Endothelial cell of umbilical vein (primary cell): ENCODE measurements around the gene MTFP1. TPM values are rescaled to one million over a fixed set of nuclear protein-coding genes. Genes with fewer than 3 reads are reported as not detected.
A peak's percentile ranks its signal among the peaks of the same experiment; 100 is the strongest.

Experiments
- BruUV-seq: library from RNA; stranded (reverse); fragments of 400-500 nt; replicated peaks from 2 replicates; lab custom pipeline; 2021; lab: Mats Ljungman, UMichigan
- CTCF ChIA-PET: fragments of 300-600, 350-600 bp; sonication (Branson Sonifier 250); formaldehyde crosslinking; loops from one replicate; lab custom pipeline; 2021; ENCODE audit warnings: antibody characterized with exemption, inconsistent platforms; lab: Charles Lee
- POLR2A ChIA-PET: fragments of 300-600, 350-600 bp; sonication (Branson Sonifier 250); formaldehyde crosslinking; loops from one replicate; lab custom pipeline; 2021; ENCODE audit warnings: antibody characterized with exemption, inconsistent platforms; lab: Charles Lee
- DNase-seq: peaks from one replicate; pipeline ENCODE4 v3.0.0-alpha.2; 2011; ENCODE audit warnings: low read depth, low spot score
- FAIRE-seq: peaks from 2 replicates; lab custom pipeline; 2011; peaks lifted over from hg19 to GRCh38; lab: Jason Lieb, UNC
- H2AFZ ChIP-seq: 2 replicates; pipeline ENCODE4 v1.6.0; 2012; ENCODE audit warnings: low read depth, low read length, control low read depth, inconsistent platforms
- H3K27ac ChIP-seq: 2 replicates; pipeline ENCODE4 v1.5.1; 2011; ENCODE audit warnings: low read depth, mild to moderate bottlenecking, control low read depth, low read length, moderate library complexity; ENCODE audit not compliant: insufficient read depth
- H3K27me3 ChIP-seq, 2 experiments: 2 replicates each; pipeline versions ENCODE4 v1.6.0 to v1.6.1; 2011; ENCODE audit warnings: low read length in 2 of 2, mixed read lengths in 1 of 2; ENCODE audit not compliant: control insufficient read depth in 2 of 2, insufficient read depth in 2 of 2
- H3K36me3 ChIP-seq, 2 experiments: 2 replicates in 1 of 2; 3 replicates in 1 of 2; pipeline ENCODE4 v1.5.1; 2011; ENCODE audit warnings: low read length in 2 of 2, mild to moderate bottlenecking in 1 of 2, moderate library complexity in 1 of 2; ENCODE audit not compliant: control insufficient read depth in 2 of 2, insufficient read depth in 2 of 2; ENCODE audit errors: extremely low read depth in 1 of 2
- H3K4me1 ChIP-seq: 3 replicates; pipeline ENCODE4 v1.5.1; 2011; ENCODE audit warnings: mild to moderate bottlenecking, low read length; ENCODE audit not compliant: control insufficient read depth, insufficient read depth; ENCODE audit errors: extremely low read depth
- H3K4me2 ChIP-seq: 2 replicates; pipeline ENCODE4 v1.6.1; 2011; ENCODE audit warnings: low read length, control low read depth, mixed read lengths; ENCODE audit not compliant: insufficient read depth
- H3K4me3 ChIP-seq, 3 experiments: fragments of 200-600 bp in 1 of 3; sonication (generic), shearing (Covaris generic) in 1 of 3; replicated peaks in 1 of 3; 2 replicates each; pipeline ENCODE4 v1.5.1; 2011 to 2016; ENCODE audit warnings: control low read depth in 3 of 3, low read length in 3 of 3, mild to moderate bottlenecking in 2 of 3, inconsistent platforms in 1 of 3, low read depth in 1 of 3, moderate library complexity in 1 of 3; ENCODE audit not compliant: insufficient read depth in 1 of 3
- H3K79me2 ChIP-seq: 2 replicates; pipeline ENCODE4 v1.6.0; 2012; ENCODE audit warnings: low read length, inconsistent platforms; ENCODE audit not compliant: control insufficient read depth, insufficient read depth
- H3K9ac ChIP-seq: replicated peaks from 2 replicates; pipeline ENCODE3; 2011; ENCODE audit warnings: low read length, control low read depth; ENCODE audit not compliant: insufficient read depth; ENCODE audit errors: extremely low read depth
- H3K9me1 ChIP-seq: replicated peaks from 3 replicates; pipeline ENCODE4 v1.6.0; 2011; ENCODE audit warnings: mild to moderate bottlenecking, low read length; ENCODE audit not compliant: control insufficient read depth, insufficient read depth; ENCODE audit errors: extremely low read depth
- H3K9me3 ChIP-seq: replicated peaks from 2 replicates; pipeline ENCODE4 v1.5.1; 2012; ENCODE audit warnings: low read length, inconsistent platforms; ENCODE audit not compliant: control insufficient read depth, insufficient read depth
- H4K20me1 ChIP-seq: replicated peaks from 2 replicates; pipeline ENCODE3; 2011; ENCODE audit warnings: mild to moderate bottlenecking, low read length; ENCODE audit not compliant: control insufficient read depth, insufficient read depth; ENCODE audit errors: extremely low read depth
- CTCF ChIP-seq, 2 donors: IDR thresholded peaks; 1 replicate in 1 of 2; 2 replicates in 1 of 2; pipeline ENCODE4 v1.5.1; 2011; ENCODE audit warnings: low read length in 2 of 2, mild to moderate bottlenecking in 2 of 2, moderate library complexity in 2 of 2, control low read depth in 1 of 2, inconsistent platforms in 1 of 2, low read depth in 1 of 2; ENCODE audit not compliant: insufficient read depth in 1 of 2; ENCODE audit errors: extremely low read depth in 1 of 2
- GATA2 ChIP-seq: IDR thresholded peaks from 2 replicates; pipeline ENCODE4 v1.7.0; 2011; ENCODE audit warnings: low read depth, mild to moderate bottlenecking, moderate library complexity, mixed read lengths, low read length; ENCODE audit not compliant: insufficient read length, insufficient read depth
- MAX ChIP-seq: IDR thresholded peaks from 2 replicates; pipeline ENCODE4 v1.6.1; 2011; ENCODE audit not compliant: insufficient read depth, insufficient read length
- MYC ChIP-seq: IDR thresholded peaks from one replicate; pipeline ENCODE4 v1.6.1; 2011; ENCODE audit warnings: mild to moderate bottlenecking, low read depth, low read length
- POLR2AphosphoS5 ChIP-seq: IDR thresholded peaks from 2 replicates; pipeline ENCODE4 v1.6.1; 2012; ENCODE audit warnings: low read depth, mild to moderate bottlenecking, control low read depth, low read length, moderate library complexity; ENCODE audit not compliant: insufficient read depth
- dilution Hi-C: fragments of 300-500 bp; cut with MboI; formaldehyde crosslinking; loops from one replicate; pipeline ENCODE4 v1.15.0; 2019; ENCODE audit warnings: low sequenced_read_pairs; ENCODE audit not compliant: extremely low pct_ligation_motif_present
- intact Hi-C: fragments of 100-400 bp; cut with micrococcal nuclease; formaldehyde crosslinking; loops from one replicate; pipeline ENCODE4 v1.10.0; 2022
- polyA plus RNA-seq, 4 experiments: library from polyadenylated mRNA; depleted of rRNA in 3 of 4; stranded (reverse) in 3 of 4; unstranded in 1 of 4; fragments of >200 nt; gene quantifications; 2 replicates each; pipeline versions ENCODE4 v1.2.1 to v1.2.3, GENCODE V29; 2011 to 2012; ENCODE audit warnings: missing spikeins in 1 of 4
- total RNA-seq: library from RNA; stranded (reverse); gene quantifications from 2 replicates; pipeline ENCODE4 v1.2.3, GENCODE V29; 2021

MTFP1 gene
- total and polyA plus RNA-seq, 2 donors (not counting 3 experiments of a cell fraction or from before 2014, with no cell fraction given) = 30.3 to 41.9 TPM

- ChIA-PET CTCF (interaction anchor here (0.6 to 3.5 kb wide), 46 partner anchors 8 to 435 kb away, joined by 3 to 133 read pairs (median 4); partner anchors contain the start of genes CASTOR1, CCDC157, MTFP1 and PES1), POLR2A (interaction anchor here (0.8 to 1.0 kb wide), 2 partner anchors 31 to 99 kb away, joined by 4 to 6 read pairs; partner anchors contain the start of genes CCDC157 and SF3A1)
- Histone ChIP-seq H3K79me2 (no peaks in the 10 kb centered on the region), H3K4me1 (peaks cover 15% of the 10 kb centered on the region), H3K36me3 (peaks cover 0 to 5% of the 10 kb centered on the region in 2 experiments), H3K27ac (peak within 1 kb of the TSS; percentile 20), H3K4me3 (peak within 1 kb of the TSS; percentile 36 to 70 (median 43)), H2AFZ (peak within 1 kb of the TSS; percentile 94), H3K9me3 (no peaks in the 10 kb centered on the region), H3K27me3 (no peaks in the 10 kb centered on the region), H3K9me1 (no peaks in the 10 kb centered on the region), H3K4me2 (peak within 1 kb of the TSS; percentile 52), H4K20me1 (no peaks in the 10 kb centered on the region), H3K9ac (peak within 1 kb of the TSS; percentile 34)
- TF ChIP-seq MAX (no peak), POLR2AphosphoS5 (peak; percentile 71), CTCF (IDR thresholded peaks at IDR 0.05; ENCODE audit: extremely low read depth in 1 of 2, insufficient read depth in 1 of 2, low read depth in 1 of 2, low read length in 2 of 2) (peak; percentile 90 to 91), GATA2 (no peak), MYC (no peak)
- DNase-seq (peak; percentile 78), FAIRE-seq (peak; percentile 77)
- TSS peak; percentile 55 for BruUV-seq
- intact Hi-C loops = loop anchor here (1.0 to 2.0 kb wide), 4 partner anchors 39 to 278 kb away; no protein-coding TSS in a partner anchor
- dilution Hi-C loops = no loop called here
Observed at GRCh38 chr22:30386960-30387827, 38.4 kb upstream of the MTFP1 start, which contains the start of gene RNF215. RNF215 (minus strand) TSS chr22:30387411; CDS start chr22:30387313, 98 bp downstream.
